ENCODE results near the gene MCCC2.
"Not testable (repeated sequence)": the region's sequence is repeated elsewhere in the genome, so short reads cannot be mapped to it uniquely, and the experiment has no call there.

- not testable (repeated sequence) for TF ChIP-seq CTCF (conservative IDR thresholded peaks at IDR 0.05; ENCODE audit: low read depth, low read length); EZH2 (IDR thresholded peaks at IDR 0.05; ENCODE audit: borderline replicate concordance, low read depth, low read length, poor library complexity, severe bottlenecking)
Measured at GRCh38 chr5:71571811-71572210, 15.3 kb upstream of the MCCC2 start.

Data from A673 (cell line).